Aorta (tissue), 5 donors: Measurements from ENCODE around the gene PROCA1. TPM values are rescaled to one million over a fixed set of nuclear protein-coding genes. Genes with fewer than 3 reads are reported as not detected.
"Not testable (repeated sequence)": the region's sequence is repeated elsewhere in the genome, so short reads cannot be mapped to it uniquely, and the experiment has no call there.

Experiments
- ATAC-seq: fragments of 200-7000 bp; cut with Tn5 transposase; one replicate; pipeline ENCODE4 v1.9.1; 2022; ENCODE audit warnings: moderate library complexity; ENCODE audit not compliant: low FRiP score
- DNase-seq, 2 donors: peaks; one replicate each; pipeline ENCODE4 v3.0.0-alpha.2; 2020
- H3K27ac ChIP-seq, 2 donors: one replicate each; pipeline ENCODE4 v1.5.1; 2013; ENCODE audit warnings: low read length in 2 of 2, mild to moderate bottlenecking in 2 of 2, moderate library complexity in 2 of 2, control low read depth in 1 of 2, inconsistent platforms in 1 of 2, low read depth in 1 of 2
- H3K27me3 ChIP-seq, 2 donors: one replicate each; pipeline ENCODE4 v1.6.1; 2013; ENCODE audit warnings: control low read depth in 1 of 2, low read length in 1 of 2, mild to moderate bottlenecking in 1 of 2, moderate library complexity in 1 of 2; ENCODE audit not compliant: insufficient read depth in 2 of 2, control insufficient read depth in 1 of 2
- H3K36me3 ChIP-seq, 2 donors: one replicate each; pipeline ENCODE4 v1.6.1; 2013; ENCODE audit warnings: control low read depth in 1 of 2, low read length in 1 of 2, mild to moderate bottlenecking in 1 of 2; ENCODE audit not compliant: insufficient read depth in 2 of 2, control insufficient read depth in 1 of 2
- H3K4me1 ChIP-seq, 2 donors: one replicate each; pipeline ENCODE4 v1.6.1; 2013; ENCODE audit warnings: low read length in 2 of 2, control low read depth in 1 of 2, mild to moderate bottlenecking in 1 of 2, moderate library complexity in 1 of 2; ENCODE audit not compliant: insufficient read depth in 2 of 2, control insufficient read depth in 1 of 2
- H3K4me3 ChIP-seq, 2 donors: one replicate each; pipeline ENCODE4 v1.5.1; 2013; ENCODE audit warnings: low read length in 2 of 2, control low read depth in 1 of 2, mild to moderate bottlenecking in 1 of 2
- H3K9me3 ChIP-seq: one replicate; pipeline ENCODE4 v1.6.1; 2013; ENCODE audit warnings: mild to moderate bottlenecking, low read length; ENCODE audit not compliant: control insufficient read depth
- WGBS, 2 donors: extraction: QIAGEN DNeasy Blood & Tissue Kit; methylation state at CpG; one replicate each; pipeline ENCODE4 v1.1.7; 2013; 5-methylcytosine and 5-hydroxymethylcytosine counted together
- intact Hi-C, 2 donors: fragments of 100-400 bp; cut with DNase I; formaldehyde crosslinking; loops; one replicate each; pipeline versions ENCODE4 v1.14.2 to v1.15.0; 2022
- polyA plus RNA-seq, 2 donors: library from polyadenylated mRNA; stranded (reverse); fragments of 200-250 nt; gene quantifications; one replicate each; pipeline ENCODE4 v1.2.3, GENCODE V29; 2013
- total RNA-seq, 2 donors: library from RNA; stranded (reverse); fragmentation: NEBNext Ultra II Directional; extraction: Animal tissue kit (Norgen Biotek cat#: 25700); gene quantifications; one replicate each; pipeline ENCODE4 v1.2.1, GENCODE V29; 2021
- donor health status: healthy with polysubstance abuse.
- donor health status: Bipolar disorder and iron deficiency.
- donor health status: DM: no; HTN: no; CAD: no.
- donor health status: DM: no; HTN: no; CAD: no.
- donor health status: DM: yes; HTN: yes; CAD: no.

PROCA1 gene
- total and polyA plus RNA-seq, 4 donors: 0.78 to 6.6 (median 5.2) TPM

- intact Hi-C loops, DNase-seq, H3K4me1 ChIP-seq, H3K27ac ChIP-seq, H3K27me3 ChIP-seq, H3K36me3 ChIP-seq, H3K4me3 ChIP-seq, H3K9me3 ChIP-seq, ATAC-seq: not testable (repeated sequence)
- WGBS, 2 donors: 96 to 97% methylated on average over 41 to 46 of the region's 46 CpGs
These were observed 52.8 kb downstream of the PROCA1 start for GRCh38 chr17:28658766-28659496.

- H3K27ac ChIP-seq, H3K36me3 ChIP-seq, H3K27me3 ChIP-seq, H3K4me3 ChIP-seq, H3K4me1 ChIP-seq, intact Hi-C loops, H3K9me3 ChIP-seq, ATAC-seq, DNase-seq: not testable (repeated sequence)
- WGBS, 2 donors: 94 to 96% methylated on average over 4 to 5 of the region's 8 CpGs
These were observed 53.3 kb downstream of the PROCA1 start for GRCh38 chr17:28658342-28658741.

- H3K4me1 ChIP-seq: no peaks in the 10 kb centered on the region
- 81 to 85% methylated on average over 5 of the region's 5 CpGs for WGBS, 2 donors
- no peak overlapping the region for H3K4me3 ChIP-seq
- no peaks in the 10 kb centered on the region for H3K27me3 ChIP-seq
- ATAC-seq: no peak
- no peak overlapping the region for H3K27ac ChIP-seq
- DNase-seq: no peak
- H3K36me3 ChIP-seq: no peaks in the 10 kb centered on the region
- H3K9me3 ChIP-seq: no peaks in the 10 kb centered on the region
- intact Hi-C loops: no loop called here
These were observed 53.9 kb downstream of the PROCA1 start for GRCh38 chr17:28657756-28658155.

- intact Hi-C loops: no loop called here
- Histone ChIP-seq H3K27me3 (no peaks in the 10 kb centered on the region), H3K4me3 (no peak overlapping the region), H3K4me1 (no peaks in the 10 kb centered on the region), H3K27ac (no peak overlapping the region), H3K36me3 (no peaks in the 10 kb centered on the region), H3K9me3 (no peaks in the 10 kb centered on the region)
- WGBS, 2 donors: 87 to 92% methylated on average over 5 of the region's 5 CpGs
- DNase-seq: no peak
- no peak for ATAC-seq
These were observed 56.5 kb downstream of the PROCA1 start for GRCh38 chr17:28655160-28655559.

Other genes starting within 250 kb of the PROCA1 start
- not detected for gene SLC13A2, start 238.2 kb downstream of the PROCA1 start, total RNA-seq
- gene SLC13A2, start 238.2 kb downstream of the PROCA1 start, polyA plus RNA-seq: 10 to 100 TPM in 1 of 2 donors, not detected in 1; 23.8 TPM
- gene FOXN1, start 205.5 kb downstream of the PROCA1 start, total RNA-seq: not detected
- gene FOXN1, start 205.5 kb downstream of the PROCA1 start, polyA plus RNA-seq: not detected
- 10 to 100 TPM; 17.4 to 25.7 TPM for gene UNC119, start 159.3 kb downstream of the PROCA1 start, total RNA-seq
- gene UNC119, start 159.3 kb downstream of the PROCA1 start, polyA plus RNA-seq: 10 to 100 TPM; 18.7 to 36.6 TPM
- gene PIGS, start 140.4 kb downstream of the PROCA1 start, total RNA-seq: 10 to 100 TPM; 33.5 to 38.7 TPM
- 10 to 100 TPM; 21.8 to 37.7 TPM for gene PIGS, start 140.4 kb downstream of the PROCA1 start, polyA plus RNA-seq
- gene ALDOC, start 135.0 kb downstream of the PROCA1 start, total RNA-seq: 10 to 100 TPM; 22.1 to 27.1 TPM
- 10 to 100 TPM; 15.4 to 30.4 TPM for gene ALDOC, start 135.0 kb downstream of the PROCA1 start, polyA plus RNA-seq
- gene SPAG5, start 112.9 kb downstream of the PROCA1 start, total RNA-seq: 1 to 10 TPM; 2.2 to 3.6 TPM
- gene SPAG5, start 112.9 kb downstream of the PROCA1 start, polyA plus RNA-seq: 1 to 10 TPM; 1.6 to 4.3 TPM
- gene RSKR, start 97.7 kb downstream of the PROCA1 start, total RNA-seq: 10 to 100 TPM in 1 of 2 donors, 1 to 10 TPM in 1; 6.3 to 15.7 TPM
- gene RSKR, start 97.7 kb downstream of the PROCA1 start, polyA plus RNA-seq: 1 to 10 TPM in 1 of 2 donors, under 1 TPM in 1; 0.13 to 3.0 TPM
- gene BLTP2, start 66.7 kb downstream of the PROCA1 start, total RNA-seq: 100 to 1,000 TPM; 100 to 135 TPM
- gene BLTP2, start 66.7 kb downstream of the PROCA1 start, polyA plus RNA-seq: 10 to 100 TPM; 27.7 to 27.8 TPM
- 10 to 100 TPM; 34.8 to 40.8 TPM for gene SDF2, start 50.0 kb downstream of the PROCA1 start, total RNA-seq
- 10 to 100 TPM; 36.7 to 51.5 TPM for gene SDF2, start 50.0 kb downstream of the PROCA1 start, polyA plus RNA-seq
- gene SUPT6H, start 49.7 kb downstream of the PROCA1 start, total RNA-seq: 10 to 100 TPM; 73.1 to 81.2 TPM
- gene SUPT6H, start 49.7 kb downstream of the PROCA1 start, polyA plus RNA-seq: 10 to 100 TPM; 22.5 to 41.0 TPM
- gene RAB34, start 6.0 kb upstream of the PROCA1 start, total RNA-seq: 100 to 1,000 TPM; 107 to 115 TPM
- gene RAB34, start 6.0 kb upstream of the PROCA1 start, polyA plus RNA-seq: 100 to 1,000 TPM; 133 to 303 TPM
- gene RPL23A, start 8.1 kb upstream of the PROCA1 start, total RNA-seq: 1,000 to 10,000 TPM; 1,133 to 1,177 TPM
- gene RPL23A, start 8.1 kb upstream of the PROCA1 start, polyA plus RNA-seq: 1,000 to 10,000 TPM; 1,641 to 1,888 TPM
- 1 to 10 TPM in 1 of 2 donors, under 1 TPM in 1; 0.90 to 2.5 TPM for gene TLCD1, start 14.3 kb upstream of the PROCA1 start, total RNA-seq
- gene TLCD1, start 14.3 kb upstream of the PROCA1 start, polyA plus RNA-seq: 1 to 10 TPM in 1 of 2 donors, not detected in 1; 1.5 TPM
- 1 to 10 TPM; 1.6 to 4.5 TPM for gene NEK8, start 16.9 kb upstream of the PROCA1 start, total RNA-seq
- gene NEK8, start 16.9 kb upstream of the PROCA1 start, polyA plus RNA-seq: 1 to 10 TPM; 2.0 to 5.3 TPM
- 10 to 100 TPM; 18.8 to 24.6 TPM for gene TRAF4, start 32.1 kb upstream of the PROCA1 start, total RNA-seq
- 10 to 100 TPM; 10.7 to 19.3 TPM for gene TRAF4, start 32.1 kb upstream of the PROCA1 start, polyA plus RNA-seq
- 10 to 100 TPM; 18.4 to 18.7 TPM for gene FAM222B, start 130.9 kb upstream of the PROCA1 start, total RNA-seq
- gene FAM222B, start 130.9 kb upstream of the PROCA1 start, polyA plus RNA-seq: 1 to 10 TPM; 3.6 to 4.6 TPM
- gene ERAL1, start 143.1 kb upstream of the PROCA1 start, total RNA-seq: 10 to 100 TPM; 17.1 to 20.0 TPM
- 10 to 100 TPM; 16.7 to 21.5 TPM for gene ERAL1, start 143.1 kb upstream of the PROCA1 start, polyA plus RNA-seq
- gene FLOT2, start 185.8 kb upstream of the PROCA1 start, total RNA-seq: 100 to 1,000 TPM in 1 of 2 donors, 10 to 100 TPM in 1; 99.1 to 108 TPM
- gene FLOT2, start 185.8 kb upstream of the PROCA1 start, polyA plus RNA-seq: 10 to 100 TPM; 51.8 to 58.3 TPM
- 1 to 10 TPM; 4.3 to 6.1 TPM for gene DHRS13, start 191.2 kb upstream of the PROCA1 start, total RNA-seq
- 1 to 10 TPM in 1 of 2 donors, under 1 TPM in 1; 0.75 to 2.7 TPM for gene DHRS13, start 191.2 kb upstream of the PROCA1 start, polyA plus RNA-seq
- gene PHF12, start 239.6 kb upstream of the PROCA1 start, total RNA-seq: 10 to 100 TPM; 30.5 to 47.0 TPM
- 10 to 100 TPM; 10.1 to 29.4 TPM for gene PHF12, start 239.6 kb upstream of the PROCA1 start, polyA plus RNA-seq